Adrenal gland (tissue), 5 donors: Measurements from ENCODE around the gene LSM10.

Source experiments
- CTCF ChIP-seq, 6 experiments: fragments of 450-650 bp in 4 of 6; fragments of 200-600 bp in 2 of 6; sonication (generic) in 1 of 6; IDR thresholded peaks; 1 replicate in 5 of 6; 2 replicates in 1 of 6; pipeline versions ENCODE4 v1.5.1 to v1.8.0; 2016 to 2021; ENCODE audit warnings: antibody characterized with exemption in 6 of 6, mild to moderate bottlenecking in 2 of 6, moderate library complexity in 1 of 6
- POLR2A ChIP-seq, 2 donors: fragments of 450-650 bp; IDR thresholded peaks; one replicate each; pipeline ENCODE4 v1.6.1; 2017; ENCODE audit warnings: antibody characterized with exemption in 2 of 2, mild to moderate bottlenecking in 2 of 2, moderate library complexity in 1 of 2
- donor health status: DM: no; HTN: no; CAD: no.

- TF ChIP-seq CTCF (IDR thresholded peaks at IDR 0.05) (no peak), POLR2A (IDR thresholded peaks at IDR 0.05) (peak; percentile 77 to 84)
Observed at GRCh38 chr1:36385410-36386264, 12.1 kb downstream of the LSM10 start, which contains the start of gene STK40.
